HepG2 (cell line): ENCODE data around the gene RAB20. TPM values are rescaled to one million over a fixed set of nuclear protein-coding genes. Genes with fewer than 3 reads are reported as not detected.

Source experiments
- ATAC-seq: fragments of 200-7000 bp; cut with Tn5 transposase; 3 replicates; pipeline ENCODE4 v1.9.1; 2020; ENCODE audit warnings: mild to moderate bottlenecking, moderate library complexity
- BruUV-seq: library from RNA; stranded (reverse); fragments of 400-500 nt; replicated peaks from 2 replicates; lab custom pipeline; 2021; lab: Mats Ljungman, UMichigan
- CTCF ChIA-PET: fragments of 300-600 bp; formaldehyde crosslinking; extraction: SDS; loops from one replicate; lab custom pipeline; 2021; ENCODE audit warnings: low total read pairs, inconsistent platforms, low intra/inter-chr PET ratio; lab: Yijun Ruan, JAX
- POLR2A ChIA-PET: fragments of 350-600 bp; sonication (Branson Sonifier 250); formaldehyde crosslinking; loops from one replicate; lab custom pipeline; 2020; ENCODE audit warnings: antibody characterized with exemption, inconsistent platforms; lab: Yijun Ruan, JAX
- DNase-seq: peaks from one replicate; pipeline ENCODE4 v3.0.0-alpha.2; 2015; ENCODE audit warnings: low spot score
- FAIRE-seq: peaks from 3 replicates; lab custom pipeline; 2011; peaks lifted over from hg19 to GRCh38; lab: Jason Lieb, UNC
- H2AFZ ChIP-seq: one replicate; pipeline ENCODE4 v1.6.1; 2011; ENCODE audit warnings: low read length, inconsistent platforms
- H3K27ac ChIP-seq: fragments of 300-600 bp; 3 replicates; pipeline ENCODE4 v1.8.0; 2011; ENCODE audit warnings: mixed run types, mild to moderate bottlenecking, mixed read lengths, low read length, inconsistent platforms; ENCODE audit not compliant: insufficient read depth; ENCODE audit errors: extremely low read length
- H3K27me3 ChIP-seq, 2 experiments: fragments of 200-600 bp in 1 of 2; 2 replicates in 1 of 2; 3 replicates in 1 of 2; pipeline versions ENCODE4 v1.6.0 to v1.8.0; 2011; ENCODE audit warnings: low read length in 2 of 2, mild to moderate bottlenecking in 2 of 2, moderate library complexity in 2 of 2, inconsistent platforms in 1 of 2; ENCODE audit not compliant: insufficient read depth in 2 of 2, control insufficient read depth in 1 of 2
- H3K36me3 ChIP-seq, 2 experiments: fragments of 200-600 bp in 1 of 2; replicated peaks in 1 of 2; 2 replicates in 1 of 2; 3 replicates in 1 of 2; pipeline versions ENCODE4 v1.5.1 to v1.8.0; 2011; ENCODE audit warnings: low read length in 2 of 2, inconsistent platforms in 1 of 2; ENCODE audit not compliant: insufficient read depth in 2 of 2, control insufficient read depth in 1 of 2
- H3K4me1 ChIP-seq: 2 replicates; pipeline ENCODE4 v1.5.1; 2012; ENCODE audit warnings: low read length, inconsistent platforms; ENCODE audit not compliant: insufficient read depth
- H3K4me2 ChIP-seq: 2 replicates; pipeline ENCODE4 v1.6.0; 2011; ENCODE audit warnings: low read depth, low read length, inconsistent platforms
- H3K4me3 ChIP-seq, 3 experiments: fragments of 200-600 bp in 1 of 3; sonication (generic), shearing (Covaris generic) in 1 of 3; replicated peaks in 1 of 3; 2 replicates each; pipeline ENCODE4 v1.5.1; 2011 to 2016; ENCODE audit warnings: low read length in 3 of 3, inconsistent platforms in 2 of 3, low read depth in 2 of 3, mild to moderate bottlenecking in 2 of 3, control low read depth in 1 of 3, mixed read lengths in 1 of 3; ENCODE audit not compliant: insufficient read depth in 1 of 3
- H3K79me2 ChIP-seq: one replicate; pipeline ENCODE4 v1.6.1; 2011; ENCODE audit warnings: low read length, inconsistent platforms; ENCODE audit not compliant: insufficient read depth
- H3K9ac ChIP-seq: 2 replicates; pipeline ENCODE4 v1.6.0; 2011; ENCODE audit warnings: mild to moderate bottlenecking, low read depth, low read length, inconsistent platforms; ENCODE audit not compliant: insufficient read depth
- H3K9me3 ChIP-seq: 2 replicates; pipeline ENCODE4 v1.5.1; 2012; ENCODE audit warnings: mild to moderate bottlenecking, low read length
- H4K20me1 ChIP-seq: 2 replicates; pipeline ENCODE4 v1.6.0; 2011; ENCODE audit warnings: inconsistent platforms, mild to moderate bottlenecking, low read length, moderate library complexity; ENCODE audit not compliant: insufficient read depth
- ARHGAP35 ChIP-seq: sonication (generic); formaldehyde crosslinking; IDR thresholded peaks from 2 replicates; pipeline ENCODE4 v1.9.0; 2022; ENCODE audit warnings: mild to moderate bottlenecking, inconsistent platforms, moderate library complexity, missing genetic modification reagents, borderline replicate concordance
- CEBPZ ChIP-seq: IDR thresholded peaks from 2 replicates; pipeline ENCODE4 v1.6.1; 2012; ENCODE audit warnings: low read length, improper control_type of control experiment
- SIN3A ChIP-seq: IDR thresholded peaks from 2 replicates; pipeline ENCODE4 v1.6.1; 2011; ENCODE audit warnings: low read depth, mild to moderate bottlenecking, control low read depth, low read length, borderline replicate concordance
- TCF7L2 ChIP-seq: IDR thresholded peaks from 2 replicates; pipeline ENCODE4 v1.6.1; 2011; ENCODE audit warnings: mild to moderate bottlenecking, low read depth, low read length, moderate library complexity
- TIGD3 ChIP-seq: sonication (generic); formaldehyde crosslinking; IDR thresholded peaks from 2 replicates; pipeline ENCODE4 v1.5.1; 2020; ENCODE audit warnings: mild to moderate bottlenecking, missing genetic modification reagents, borderline replicate concordance
- ZNF530 ChIP-seq: sonication (generic); formaldehyde crosslinking; IDR thresholded peaks from 2 replicates; pipeline ENCODE4 v1.5.0; 2020; ENCODE audit warnings: low read depth, mild to moderate bottlenecking, missing genetic modification reagents
- ZNF687 ChIP-seq: sonication (generic); formaldehyde crosslinking; IDR thresholded peaks from 2 replicates; pipeline ENCODE4 v1.5.1; 2020; ENCODE audit warnings: mild to moderate bottlenecking, missing genetic modification reagents, moderate library complexity
- ZNF777 ChIP-seq: sonication (generic); formaldehyde crosslinking; IDR thresholded peaks from 2 replicates; pipeline ENCODE4 v1.4.0; 2020; ENCODE audit warnings: missing genetic modification reagents
- ZNF788 ChIP-seq: sonication (generic); formaldehyde crosslinking; IDR thresholded peaks from 2 replicates; pipeline ENCODE4 v1.5.0; 2020; ENCODE audit warnings: mild to moderate bottlenecking, missing genetic modification reagents, borderline replicate concordance
- WGBS: methylation state at CpG from one replicate; pipeline ENCODE4 v1.1.6; 2017; ENCODE audit warnings: low lambda C conversion rate; 5-methylcytosine and 5-hydroxymethylcytosine counted together
- in situ Hi-C: cut with HindIII; loops from 2 replicates; pipeline ENCODE4 v1.10.0; 2017; ENCODE audit warnings: low pct_unique_long_range_greater_than_20kb; ENCODE audit not compliant: extremely low pct_ligation_motif_present
- intact Hi-C: fragments of 100-400 bp; cut with micrococcal nuclease; formaldehyde crosslinking; loops from one replicate; pipeline ENCODE4 v1.10.0; 2022; ENCODE audit not compliant: unreplicated experiment
- polyA plus RNA-seq, 8 experiments: library from polyadenylated mRNA; depleted of rRNA in 3 of 8; stranded (reverse) in 7 of 8; unstranded in 1 of 8; fragments of >200 nt; fragmentation: Illumina TruSeq in 4 of 8; extraction: Trizol in 4 of 8; gene quantifications; 2 replicates each; pipeline versions ENCODE4 v1.2.1 to v1.2.3, GENCODE V29; 2011 to 2016; ENCODE audit warnings: low read depth in 4 of 8, missing spikeins in 1 of 8, mixed read lengths in 1 of 8; ENCODE audit not compliant: insufficient read depth in 1 of 8
- total RNA-seq, 5 experiments: library from RNA; depleted of rRNA; stranded (reverse); fragments of >200 nt; fragmentation: Illumina TruSeq; extraction: Trizol; gene quantifications; 2 replicates each; pipeline ENCODE4 v1.2.3, GENCODE V29; 2016; ENCODE audit warnings: low read depth in 1 of 5

RAB20 gene
- total and polyA plus RNA-seq, 2 of the 13 experiments (the other 11 are each of a cell fraction or from before 2014, with no cell fraction given): 15.6 to 30.5 TPM

- TF ChIP-seq TIGD3 (no peak), ARHGAP35 (CRISPR knock-in tag) (no peak), ZNF777 (CRISPR knock-in tag) (no peak), TCF7L2 (no peak), ZNF788 (CRISPR knock-in tag) (no peak)
- TF ChIP-seq, all 625 proteins: peak for 0
These were observed 14.5 kb upstream of the RAB20 start (continued) for GRCh38 chr13:110576070-110576394.

- DNase-seq (peak; percentile 20), ATAC-seq (peak; percentile 54), FAIRE-seq (peak; percentile 23)
- Histone ChIP-seq H3K4me2 (peak overlapping the region; percentile 43), H3K4me1 (peaks cover 41% of the 10 kb centered on the region), H2AFZ (no peak overlapping the region), H3K27me3 (peaks cover 0 to 6% of the 10 kb centered on the region in 2 experiments; a peak in 1 of 5 replicates), H3K9me3 (no peaks in the 10 kb centered on the region), H3K79me2 (no peaks in the 10 kb centered on the region), H3K36me3 (no peaks in the 10 kb centered on the region), H3K4me3 (no peak overlapping the region), H3K27ac (peak overlapping the region; percentile 47), H4K20me1 (no peaks in the 10 kb centered on the region), H3K9ac (no peak overlapping the region)
- POLR2A ChIA-PET: interaction anchor here (0.6 to 3.6 kb wide), 2 partner anchors 14 to 62 kb away, joined by 3 to 20 read pairs; partner anchors contain the start of gene RAB20
- CTCF ChIA-PET: no interaction called here
- BruUV-seq: no TSS peak
- WGBS: 70% methylated on average over 15 of the region's 15 CpGs
- intact Hi-C loops: loop anchor here (2.0 kb wide), 1 partner anchor 13 kb away; no protein-coding TSS in a partner anchor
- in situ Hi-C loops: no loop called here
- no peak for TF ChIP-seq CEBPZ
- TF ChIP-seq ZNF530 (CRISPR knock-in tag): no peak
- TF ChIP-seq ZNF687: peak; percentile 37
- no peak for TF ChIP-seq SIN3A
These were observed 14.0 kb upstream of the RAB20 start for GRCh38 chr13:110575322-110576069.
